Sigmoid colon (tissue), 7 donors: ENCODE measurements around the gene MOV10L1. TPM values are rescaled to one million over a fixed set of nuclear protein-coding genes. Genes with fewer than 3 reads are reported as not detected.

Experiments used
- DNase-seq: peaks from one replicate; pipeline ENCODE4 v3.0.0-alpha.2; 2019
- H3K27ac ChIP-seq, 4 donors: fragments of 200-600 bp; sonication (generic); one replicate each; pipeline ENCODE4 v1.5.1; 2016 to 2019; ENCODE audit warnings: mild to moderate bottlenecking in 1 of 4
- H3K27me3 ChIP-seq, 3 donors: fragments of 200-600 bp; sonication (generic); one replicate each; pipeline ENCODE4 v1.5.1; 2019; ENCODE audit warnings: mild to moderate bottlenecking in 1 of 3
- H3K36me3 ChIP-seq, 4 donors: fragments of 200-600 bp; sonication (generic); one replicate each; pipeline ENCODE4 v1.5.1; 2016 to 2019
- H3K4me1 ChIP-seq, 4 donors: fragments of 200-600 bp; sonication (generic); one replicate each; pipeline ENCODE4 v1.5.1; 2017 to 2019
- H3K4me3 ChIP-seq, 4 donors: fragments of 200-600 bp; sonication (generic); one replicate each; pipeline ENCODE4 v1.5.1; 2017 to 2019; ENCODE audit warnings: mild to moderate bottlenecking in 2 of 4, moderate library complexity in 1 of 4
- H3K9me3 ChIP-seq, 4 donors: fragments of 200-600 bp in 3 of 4; sonication (generic) in 3 of 4; one replicate each; pipeline versions ENCODE4 v1.5.1 to v1.6.1; 2013 to 2019
- CTCF ChIP-seq, 4 experiments: fragments of 450-650 bp in 3 of 4; fragments of 200-600 bp in 1 of 4; IDR thresholded peaks; one replicate each; pipeline ENCODE4 v1.5.1; 2016 to 2019; ENCODE audit warnings: antibody characterized with exemption in 4 of 4, mild to moderate bottlenecking in 3 of 4, moderate library complexity in 2 of 4
- EP300 ChIP-seq, 4 donors: sonication (generic); formaldehyde crosslinking; IDR thresholded peaks; one replicate each; pipeline ENCODE4 v1.6.1; 2017; ENCODE audit warnings: antibody characterized with exemption in 4 of 4
- POLR2A ChIP-seq, 2 donors: fragments of 450-650 bp; IDR thresholded peaks; one replicate each; pipeline ENCODE4 v1.6.1; 2016; ENCODE audit warnings: antibody characterized with exemption in 2 of 2, mild to moderate bottlenecking in 2 of 2, moderate library complexity in 2 of 2
- POLR2AphosphoS5 ChIP-seq, 4 donors: sonication (generic); formaldehyde crosslinking; IDR thresholded peaks; one replicate each; pipeline ENCODE4 v1.6.1; 2017; ENCODE audit warnings: antibody characterized with exemption in 4 of 4
- WGBS, 2 donors: extraction: QIAGEN DNeasy Blood & Tissue Kit; methylation state at CpG; one replicate each; pipeline ENCODE4 v1.1.7; 2013; 5-methylcytosine and 5-hydroxymethylcytosine counted together
- intact Hi-C: fragments of 100-400 bp; cut with DNase I; formaldehyde crosslinking; loops from one replicate; pipeline ENCODE4 v1.15.1; 2023
- polyA plus RNA-seq, 3 donors: library from polyadenylated mRNA; stranded (reverse); fragments of 200-250 nt; gene quantifications; one replicate each; pipeline ENCODE4 v1.2.3, GENCODE V29; 2013
- total RNA-seq, 4 donors: library from RNA; depleted of rRNA; stranded (reverse); fragments of >200 nt; gene quantifications; one replicate each; pipeline ENCODE4 v1.1.0, GENCODE V29; 2016
- donor health status: healthy with polysubstance abuse.
- donor health status: Bipolar disorder and iron deficiency.
- donor health status: healthy.

The MOV10L1 gene
- total and polyA plus RNA-seq, 7 donors: 0.47 to 5.6 (median 1.8) TPM; not detected in 2

GRCh38 chr22:50072714-50073538, 16.9 kb upstream of the MOV10L1 start:
- no peak for DNase-seq
- intact Hi-C loops: no loop called here
- no peak for TF ChIP-seq EP300 (IDR thresholded peaks at IDR 0.05)
- peaks cover 0 to 3% (median 0%) of the 10 kb centered on the region in 3 donors for H3K27me3 ChIP-seq
- 82 to 91% methylated on average over 28 of the region's 28 CpGs for WGBS, 2 donors
- no peak overlapping the region for H3K27ac ChIP-seq
- no peak overlapping the region for H3K4me3 ChIP-seq
- no peaks in the 10 kb centered on the region for H3K4me1 ChIP-seq
- H3K36me3 ChIP-seq: no peaks in the 10 kb centered on the region
- H3K9me3 ChIP-seq: no peaks in the 10 kb centered on the region

GRCh38 chr22:50074056-50074455, 15.8 kb upstream of the MOV10L1 start:
- Histone ChIP-seq H3K27ac (no peak overlapping the region), H3K36me3 (no peaks in the 10 kb centered on the region), H3K4me1 (no peaks in the 10 kb centered on the region), H3K27me3 (peaks cover 0 to 3% (median 0%) of the 10 kb centered on the region in 3 donors), H3K9me3 (no peaks in the 10 kb centered on the region), H3K4me3 (no peak overlapping the region)
- WGBS, 2 donors: 63 to 85% methylated on average over 17 of the region's 17 CpGs
- no peak for TF ChIP-seq POLR2A (IDR thresholded peaks at IDR 0.05)
- no peak for DNase-seq
- intact Hi-C loops: no loop called here

- 27 to 74% methylated on average over 32 of the region's 32 CpGs for WGBS, 2 donors
- Histone ChIP-seq H3K4me3 (no peak overlapping the region), H3K27me3 (peaks cover 0 to 3% (median 0%) of the 10 kb centered on the region in 3 donors), H3K4me1 (no peaks in the 10 kb centered on the region), H3K9me3 (no peaks in the 10 kb centered on the region), H3K36me3 (no peaks in the 10 kb centered on the region), H3K27ac (no peak overlapping the region)
- DNase-seq: no peak
- TF ChIP-seq POLR2A (IDR thresholded peaks at IDR 0.05): no peak
- no peak for TF ChIP-seq CTCF (IDR thresholded peaks at IDR 0.05)
- no peak for TF ChIP-seq POLR2AphosphoS5 (IDR thresholded peaks at IDR 0.05)
- no peak for TF ChIP-seq EP300 (IDR thresholded peaks at IDR 0.05)
- intact Hi-C loops: no loop called here
Measured at GRCh38 chr22:50074551-50075530, 15.0 kb upstream of the MOV10L1 start.

- no peak for DNase-seq
- Histone ChIP-seq H3K36me3 (no peaks in the 10 kb centered on the region), H3K4me1 (no peaks in the 10 kb centered on the region), H3K27ac (no peak overlapping the region), H3K4me3 (no peak overlapping the region), H3K27me3 (peaks cover 0 to 5% (median 3%) of the 10 kb centered on the region in 3 donors), H3K9me3 (no peaks in the 10 kb centered on the region)
- intact Hi-C loops: no loop called here
- no peak for TF ChIP-seq POLR2A (IDR thresholded peaks at IDR 0.05)
- TF ChIP-seq EP300 (IDR thresholded peaks at IDR 0.05): no peak
- 89 to 90% methylated on average over 43 of the region's 43 CpGs for WGBS, 2 donors
Measured at GRCh38 chr22:50076646-50077535, 12.9 kb upstream of the MOV10L1 start.

GRCh38 chr22:50078246-50078645, 11.6 kb upstream of the MOV10L1 start:
- Histone ChIP-seq H3K27me3 (peaks cover 0 to 10% (median 9%) of the 10 kb centered on the region in 3 donors), H3K9me3 (no peaks in the 10 kb centered on the region), H3K27ac (no peak overlapping the region), H3K4me3 (no peak overlapping the region), H3K36me3 (no peaks in the 10 kb centered on the region), H3K4me1 (no peaks in the 10 kb centered on the region)
- no peak for TF ChIP-seq EP300 (IDR thresholded peaks at IDR 0.05)
- TF ChIP-seq POLR2A (IDR thresholded peaks at IDR 0.05): no peak
- no peak for TF ChIP-seq CTCF (IDR thresholded peaks at IDR 0.05)
- TF ChIP-seq POLR2AphosphoS5 (IDR thresholded peaks at IDR 0.05): no peak
- WGBS, 2 donors: 92 to 96% methylated on average over 13 of the region's 13 CpGs
- intact Hi-C loops: no loop called here
- no peak for DNase-seq
